ENCODE data around the gene MDM1. TPM values are rescaled to one million over a fixed set of nuclear protein-coding genes. Genes with fewer than 3 reads are reported as not detected.

Gene MDM1
- total and polyA plus RNA-seq, 2 of the 13 experiments (the other 11 are each of a cell fraction or from before 2014, with no cell fraction given), result 4.6 to 15.2 TPM

GRCh38 chr12:68364893-68365725, 32.9 kb upstream of the MDM1 start (continued):
- TF ChIP-seq ZBTB20 (CRISPR knock-in tag; IDR thresholded peaks at IDR 0.05; ENCODE audit: borderline replicate concordance, low read depth) (0 out of 2 replicates have a peak, but pooled peaks have one; percentile 18), ATF4 (CRISPR knock-in tag; IDR thresholded peaks at IDR 0.05) (no peak), NR2F2 (IDR thresholded peaks at IDR 0.05; ENCODE audit: borderline replicate concordance, low read depth) (no peak), TBX2 (CRISPR knock-in tag; IDR thresholded peaks at IDR 0.05; ENCODE audit: borderline replicate concordance) (peak; percentile 75), GZF1 (CRISPR knock-in tag; IDR thresholded peaks at IDR 0.05) (no peak), SSRP1 (CRISPR knock-in tag; IDR thresholded peaks at IDR 0.05) (no peak), ZBTB4 (CRISPR knock-in tag; IDR thresholded peaks at IDR 0.05; ENCODE audit: borderline replicate concordance) (no peak), YEATS4 (CRISPR knock-in tag; IDR thresholded peaks at IDR 0.05; ENCODE audit: borderline replicate concordance) (0 out of 2 replicates have a peak, but pooled peaks have one; percentile 44), ZNF331 (CRISPR knock-in tag; IDR thresholded peaks at IDR 0.05) (peak; percentile 47), MLX (CRISPR knock-in tag; IDR thresholded peaks at IDR 0.05) (no peak), TFE3 (CRISPR knock-in tag; IDR thresholded peaks at IDR 0.05) (no peak), IKZF4 (CRISPR knock-in tag; IDR thresholded peaks at IDR 0.05; ENCODE audit: borderline replicate concordance, low read depth, not compliant biosample characterization) (peak; percentile 70), PHF8 (CRISPR knock-in tag; IDR thresholded peaks at IDR 0.05) (peak; percentile 74), TBP (CRISPR knock-in tag; IDR thresholded peaks at IDR 0.05) (no peak), ZSCAN22 (CRISPR knock-in tag; IDR thresholded peaks at IDR 0.05) (no peak), BCL6 (CRISPR knock-in tag; IDR thresholded peaks at IDR 0.05) (no peak), ZNF317 (CRISPR knock-in tag; IDR thresholded peaks at IDR 0.05) (0 out of 2 replicates have a peak, but pooled peaks have one; percentile 37), ZNF704 (CRISPR knock-in tag; IDR thresholded peaks at IDR 0.05; ENCODE audit: borderline replicate concordance) (no peak), FUBP1 (CRISPR knock-in tag; IDR thresholded peaks at IDR 0.05; ENCODE audit: borderline replicate concordance) (no peak)
